OCI-LY7 (cell line): ENCODE results near the gene TNFAIP8L3.

Source experiments
- CTCF ChIP-seq: fragments of 200-600 bp; sonication (generic); conservative IDR thresholded peaks from 2 replicates; pipeline ENCODE4 v1.5.1; 2014; ENCODE audit warnings: mild to moderate bottlenecking, antibody characterized with exemption, low read length, moderate library complexity, mixed read lengths
- EZH2phosphoT487 ChIP-seq: fragments of 200-600 bp; sonication (generic); IDR thresholded peaks from 2 replicates; pipeline ENCODE4 v1.6.1; 2018; ENCODE audit warnings: low read depth, borderline replicate concordance, mild to moderate bottlenecking, mixed run types, antibody characterized with exemption, low read length, moderate library complexity, mixed read lengths

GRCh38 chr15:51007131-51007666, 87.5 kb downstream of the TNFAIP8L3 start:
- TF ChIP-seq CTCF (no peak), EZH2phosphoT487 (no peak)
